HL-60 (cell line): Measurements from ENCODE around the gene SLC7A6.

Experiments
- DNase-seq, 2 experiments: peaks; one replicate each; pipeline ENCODE4 v3.0.0-alpha.2; 2010 to 2020; ENCODE audit warnings: low read depth in 1 of 2, low spot score in 1 of 2
- H3K27ac ChIP-seq: fragments of 250-450 bp; sonication (Bioruptor Pico); replicated peaks from 2 replicates; pipeline ENCODE4 v1.5.1; 2020; ENCODE audit warnings: mild to moderate bottlenecking, moderate library complexity
- H3K27me3 ChIP-seq: fragments of 250-450 bp; sonication (Bioruptor Pico); 2 replicates; pipeline ENCODE4 v1.5.1; 2021; ENCODE audit warnings: mild to moderate bottlenecking, moderate library complexity; ENCODE audit not compliant: insufficient read depth, poor library complexity, severe bottlenecking
- H3K4me3 ChIP-seq: replicated peaks from 2 replicates; pipeline ENCODE4 v1.5.1; 2011; ENCODE audit warnings: mild to moderate bottlenecking, control low read depth, low read length; ENCODE audit not compliant: insufficient read depth
- CTCF ChIP-seq: IDR thresholded peaks from one replicate; pipeline ENCODE4 v1.5.1; 2011; ENCODE audit warnings: low read length, control low read depth, inconsistent platforms; ENCODE audit not compliant: insufficient read depth
- GABPA ChIP-seq: IDR thresholded peaks from 2 replicates; pipeline ENCODE4 v1.6.1; 2012; ENCODE audit warnings: low read depth
- POLR2AphosphoS5 ChIP-seq: IDR thresholded peaks from 2 replicates; pipeline ENCODE4 v1.6.1; 2012; ENCODE audit warnings: low read depth
- SPI1 ChIP-seq: IDR thresholded peaks from 2 replicates; pipeline ENCODE4 v1.6.1; 2012; ENCODE audit warnings: low read depth, mild to moderate bottlenecking, borderline replicate concordance
- TF ChIP-seq, protein P1 (sequence below): IDR thresholded peaks from 2 replicates; pipeline ENCODE4 v1.6.1; 2012; ENCODE audit warnings: low read depth; ENCODE audit not compliant: insufficient replicate concordance

SLC7A6 gene

GRCh38 chr16:68332411-68333121 is 68.2 kb downstream of the SLC7A6 start:
- no peaks in the 10 kb centered on the region for H3K27me3 ChIP-seq
- peak overlapping the region; percentile 58 for H3K27ac ChIP-seq
- DNase-seq: peak; percentile 89 to 97
- no peak overlapping the region for H3K4me3 ChIP-seq
- peak; percentile 86; the same call in 1 of the 2 replicates for TF ChIP-seq SPI1
- TF ChIP-seq POLR2AphosphoS5: peak; percentile 85
- TF ChIP-seq, protein P1, sequence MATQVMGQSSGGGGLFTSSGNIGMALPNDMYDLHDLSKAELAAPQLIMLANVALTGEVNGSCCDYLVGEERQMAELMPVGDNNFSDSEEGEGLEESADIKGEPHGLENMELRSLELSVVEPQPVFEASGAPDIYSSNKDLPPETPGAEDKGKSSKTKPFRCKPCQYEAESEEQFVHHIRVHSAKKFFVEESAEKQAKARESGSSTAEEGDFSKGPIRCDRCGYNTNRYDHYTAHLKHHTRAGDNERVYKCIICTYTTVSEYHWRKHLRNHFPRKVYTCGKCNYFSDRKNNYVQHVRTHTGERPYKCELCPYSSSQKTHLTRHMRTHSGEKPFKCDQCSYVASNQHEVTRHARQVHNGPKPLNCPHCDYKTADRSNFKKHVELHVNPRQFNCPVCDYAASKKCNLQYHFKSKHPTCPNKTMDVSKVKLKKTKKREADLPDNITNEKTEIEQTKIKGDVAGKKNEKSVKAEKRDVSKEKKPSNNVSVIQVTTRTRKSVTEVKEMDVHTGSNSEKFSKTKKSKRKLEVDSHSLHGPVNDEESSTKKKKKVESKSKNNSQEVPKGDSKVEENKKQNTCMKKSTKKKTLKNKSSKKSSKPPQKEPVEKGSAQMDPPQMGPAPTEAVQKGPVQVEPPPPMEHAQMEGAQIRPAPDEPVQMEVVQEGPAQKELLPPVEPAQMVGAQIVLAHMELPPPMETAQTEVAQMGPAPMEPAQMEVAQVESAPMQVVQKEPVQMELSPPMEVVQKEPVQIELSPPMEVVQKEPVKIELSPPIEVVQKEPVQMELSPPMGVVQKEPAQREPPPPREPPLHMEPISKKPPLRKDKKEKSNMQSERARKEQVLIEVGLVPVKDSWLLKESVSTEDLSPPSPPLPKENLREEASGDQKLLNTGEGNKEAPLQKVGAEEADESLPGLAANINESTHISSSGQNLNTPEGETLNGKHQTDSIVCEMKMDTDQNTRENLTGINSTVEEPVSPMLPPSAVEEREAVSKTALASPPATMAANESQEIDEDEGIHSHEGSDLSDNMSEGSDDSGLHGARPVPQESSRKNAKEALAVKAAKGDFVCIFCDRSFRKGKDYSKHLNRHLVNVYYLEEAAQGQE: peak; percentile 41
- TF ChIP-seq GABPA: no peak
- no peak for TF ChIP-seq CTCF

DNA sequence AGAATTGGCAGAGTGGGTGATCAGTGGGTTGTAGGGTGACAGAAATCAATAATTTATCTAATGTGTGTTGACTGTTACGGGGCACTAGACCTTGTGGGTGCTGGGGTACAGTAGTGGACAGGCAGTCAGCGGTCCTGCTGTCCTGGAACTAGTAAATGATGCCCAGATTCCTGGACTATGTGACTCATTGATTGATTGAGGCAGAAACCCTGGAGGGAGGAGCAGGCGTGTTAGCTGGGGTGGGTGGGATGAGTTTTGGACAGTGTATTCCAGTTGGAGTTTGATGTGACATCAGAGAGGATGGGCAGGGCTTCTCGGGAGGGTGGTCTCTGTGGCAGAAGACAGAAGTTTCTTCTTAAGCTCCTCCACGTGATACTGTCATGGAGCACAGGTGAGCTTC is 70.8 kb downstream of the SLC7A6 start:
- TF ChIP-seq, protein P1: no peak
- TF ChIP-seq SPI1 (no peak), GABPA (no peak), POLR2AphosphoS5 (no peak)
- no peak for DNase-seq
- Histone ChIP-seq H3K27me3 (no peaks in the 10 kb centered on the region), H3K27ac (no peak overlapping the region), H3K4me3 (no peak overlapping the region)

- H3K27me3 ChIP-seq: no peaks in the 10 kb centered on the region
- TF ChIP-seq, protein P1: no peak
- TF ChIP-seq GABPA (no peak), POLR2AphosphoS5 (no peak), CTCF (no peak), SPI1 (no peak)
- no peak overlapping the region for H3K27ac ChIP-seq
- H3K4me3 ChIP-seq: no peak overlapping the region
- DNase-seq: no peak
Observed at GRCh38 chr16:68338326-68339119, 74.2 kb downstream of the SLC7A6 start.
